ENCODE data around the gene LLCFC1. TPM values are rescaled to one million over a fixed set of nuclear protein-coding genes. Genes with fewer than 3 reads are reported as not detected.

The LLCFC1 gene
- total and polyA plus RNA-seq, 7 experiments from 2014 or later, result 0.76 TPM; not detected in 6

- no peak for ATAC-seq
- CTCF ChIA-PET, result no interaction called here
- peaks cover 14 to 33% (median 28%) of the 10 kb centered on the region in 5 donors for H3K27me3 Mint-ChIP-seq
Observed at GRCh38 chr7:142961595-142961972, 22.3 kb downstream of the LLCFC1 start.

DNA sequence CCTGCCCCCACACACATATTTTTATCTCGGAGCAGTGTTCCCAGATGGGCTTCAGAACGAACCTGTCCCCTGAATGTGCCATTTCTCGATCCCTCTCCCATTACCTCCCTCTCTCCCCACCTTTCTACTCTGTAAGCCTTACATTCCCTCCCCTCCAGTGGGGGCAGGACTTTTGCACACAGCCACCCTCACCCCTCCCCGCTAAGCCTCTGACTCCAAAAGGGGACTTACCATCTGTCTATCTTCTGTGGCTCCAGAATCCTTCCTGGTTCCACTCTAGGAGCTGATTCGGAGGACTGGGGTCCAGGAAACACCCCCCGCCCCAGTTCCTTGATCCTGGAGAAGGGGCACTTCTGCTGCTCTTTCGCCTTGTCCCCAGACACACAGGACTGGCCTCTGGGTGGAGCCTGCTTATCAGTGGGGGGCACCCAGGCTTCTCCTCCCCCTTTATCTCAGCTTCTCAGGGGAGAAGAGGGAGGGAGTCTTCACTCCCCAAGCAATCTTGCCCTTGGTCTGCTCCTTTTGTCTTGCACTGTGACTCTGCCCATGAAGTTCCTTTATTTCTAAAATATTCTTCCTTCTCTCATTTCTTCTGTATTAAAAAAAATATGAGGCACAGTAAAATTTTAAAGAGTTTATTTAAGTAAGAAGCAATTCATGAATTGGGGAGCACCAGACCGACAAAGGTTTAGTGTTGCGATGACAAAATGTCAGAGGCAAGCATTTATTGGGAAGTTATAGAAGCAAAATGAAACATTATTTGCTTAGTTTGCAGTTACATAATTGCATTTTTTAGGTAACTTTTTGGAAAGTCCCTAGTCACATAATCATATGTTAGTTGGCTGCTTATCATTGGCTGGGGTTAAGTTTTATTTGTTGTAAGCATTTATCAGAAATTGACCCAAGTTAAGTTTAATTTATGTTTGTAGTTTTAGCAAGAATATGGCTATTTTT is 23.0 kb downstream of the LLCFC1 start, which contains the start of gene KEL:
KEL (minus strand) TSS at position 391 of the 954 bp plus-strand sequence; CDS start at position 234, 157 bp downstream.
- no peak within 1 kb of the TSS for H3K4me3 Mint-ChIP-seq

More at GRCh38 chr7:142961595-142961972, 22.3 kb downstream of the LLCFC1 start:
- Histone ChIP-seq H3K9me3 (ENCODE audit: control insufficient read depth in 2 of 3, low read length in 3 of 3) (no peaks in the 10 kb centered on the region), H3K36me3 (ENCODE audit: control insufficient read depth in 2 of 3, insufficient read depth in 3 of 3, low read length in 3 of 3) (no peaks in the 10 kb centered on the region), H3K4me1 (ENCODE audit: control insufficient read depth in 2 of 2, insufficient read depth in 2 of 2, low read length in 2 of 2) (no peaks in the 10 kb centered on the region), H3K27ac (ENCODE audit: low read depth, low read length) (no peak overlapping the region), H3K27me3 (ENCODE audit: control insufficient read depth in 2 of 2, insufficient read depth in 2 of 2, low read length in 2 of 2) (no peaks in the 10 kb centered on the region), H3K4me3 (ENCODE audit: low read length) (no peak overlapping the region)
- peaks cover 0 to 4% (median 1%) of the 10 kb centered on the region in 11 donors for H3K9me3 Mint-ChIP-seq
- H3K27ac Mint-ChIP-seq, result no peak overlapping the region
- POLR2A ChIA-PET, result no interaction called here
- H3K36me3 Mint-ChIP-seq, result peaks cover 0 to 3% (median under 1%) of the 10 kb centered on the region in 5 donors
- intact Hi-C loops (cut with micrococcal nuclease), result no loop called here
- H3K4me3 Mint-ChIP-seq, result no peak overlapping the region
- DNase-seq, result no peak
- peaks cover 0 to 2% (median 0%) of the 10 kb centered on the region in 7 donors for H3K4me1 Mint-ChIP-seq

GRCh38 chr7:142962991-142963390 is 23.7 kb downstream of the LLCFC1 start:
- Histone ChIP-seq H3K4me3 (ENCODE audit: low read length) (no peak overlapping the region), H3K36me3 (ENCODE audit: control insufficient read depth in 2 of 3, insufficient read depth in 3 of 3, low read length in 3 of 3) (no peaks in the 10 kb centered on the region), H3K4me1 (ENCODE audit: control insufficient read depth in 2 of 2, insufficient read depth in 2 of 2, low read length in 2 of 2) (no peaks in the 10 kb centered on the region), H3K27me3 (ENCODE audit: control insufficient read depth in 2 of 2, insufficient read depth in 2 of 2, low read length in 2 of 2) (peaks cover 0 to 4% of the 10 kb centered on the region in 2 donors), H3K9me3 (ENCODE audit: control insufficient read depth in 2 of 3, low read length in 3 of 3) (no peaks in the 10 kb centered on the region), H3K27ac (ENCODE audit: low read depth, low read length) (no peak overlapping the region)
- CTCF ChIA-PET, result no interaction called here
- H3K9me3 Mint-ChIP-seq, result no peaks in the 10 kb centered on the region
- H3K4me1 Mint-ChIP-seq, result peaks cover 0 to 2% (median 0%) of the 10 kb centered on the region in 7 donors
- intact Hi-C loops (cut with micrococcal nuclease), result no loop called here
- H3K4me3 Mint-ChIP-seq, result no peak overlapping the region
- DNase-seq, result no peak
- H3K27me3 Mint-ChIP-seq, result peaks cover 21 to 43% (median 26%) of the 10 kb centered on the region in 5 donors
- ATAC-seq, result no peak
- H3K27ac Mint-ChIP-seq, result no peak overlapping the region
- no peaks in the 10 kb centered on the region for H3K36me3 Mint-ChIP-seq
- POLR2A ChIA-PET, result no interaction called here

More for the DNA sequence above, 23.0 kb downstream of the LLCFC1 start, which contains the start of gene KEL:
- intact Hi-C loops (cut with micrococcal nuclease), result no loop called here
- POLR2A ChIA-PET, result no interaction called here
- Histone ChIP-seq H3K27ac (ENCODE audit: low read depth, low read length) (no peak within 1 kb of the TSS), H3K4me3 (ENCODE audit: low read length) (no peak within 1 kb of the TSS), H3K27me3 (ENCODE audit: control insufficient read depth in 2 of 2, insufficient read depth in 2 of 2, low read length in 2 of 2) (peaks cover 0 to 1% of the 10 kb centered on the region in 2 donors), H3K36me3 (ENCODE audit: control insufficient read depth in 2 of 3, insufficient read depth in 3 of 3, low read length in 3 of 3) (no peaks in the 10 kb centered on the region), H3K4me1 (ENCODE audit: control insufficient read depth in 2 of 2, insufficient read depth in 2 of 2, low read length in 2 of 2) (no peaks in the 10 kb centered on the region), H3K9me3 (ENCODE audit: control insufficient read depth in 2 of 3, low read length in 3 of 3) (no peaks in the 10 kb centered on the region)
- no peaks in the 10 kb centered on the region for H3K36me3 Mint-ChIP-seq
- H3K9me3 Mint-ChIP-seq, result peaks cover 0 to under 1% (median 0%) of the 10 kb centered on the region in 11 donors
- ATAC-seq (no peak), DNase-seq (no peak)
- peaks cover 20 to 37% (median 26%) of the 10 kb centered on the region in 5 donors for H3K27me3 Mint-ChIP-seq
- no peak within 1 kb of the TSS for H3K27ac Mint-ChIP-seq
- H3K4me1 Mint-ChIP-seq, result peaks cover 0 to 2% (median 0%) of the 10 kb centered on the region in 7 donors
- CTCF ChIA-PET, result no interaction called here

GRCh38 chr7:142963993-142964392 is 24.7 kb downstream of the LLCFC1 start:
- intact Hi-C loops (cut with micrococcal nuclease), result no loop called here
- H3K4me1 ChIP-seq (ENCODE audit: control insufficient read depth in 2 of 2, insufficient read depth in 2 of 2, low read length in 2 of 2), result no peaks in the 10 kb centered on the region
- Mint-ChIP-seq H3K4me3 (no peak overlapping the region), H3K9me3 (no peaks in the 10 kb centered on the region), H3K27me3 (peaks cover 26 to 52% (median 33%) of the 10 kb centered on the region in 5 donors), H3K36me3 (no peaks in the 10 kb centered on the region), H3K4me1 (peaks cover 0 to 2% (median 0%) of the 10 kb centered on the region in 7 donors), H3K27ac (no peak overlapping the region)
- H3K27me3 ChIP-seq (ENCODE audit: control insufficient read depth in 2 of 2, insufficient read depth in 2 of 2, low read length in 2 of 2), result peaks cover 0 to 4% of the 10 kb centered on the region in 2 donors
- no peak for ATAC-seq
- H3K9me3 ChIP-seq (ENCODE audit: control insufficient read depth in 2 of 3, low read length in 3 of 3), result no peaks in the 10 kb centered on the region
- H3K4me3 ChIP-seq (ENCODE audit: low read length), result no peak overlapping the region
- POLR2A ChIA-PET, result no interaction called here
- DNase-seq, result no peak
- H3K27ac ChIP-seq (ENCODE audit: low read depth, low read length), result no peak overlapping the region
- CTCF ChIA-PET, result no interaction called here
- no peaks in the 10 kb centered on the region for H3K36me3 ChIP-seq (ENCODE audit: control insufficient read depth in 2 of 3, insufficient read depth in 3 of 3, low read length in 3 of 3)

- no peaks in the 10 kb centered on the region for H3K36me3 Mint-ChIP-seq
Observed at GRCh38 chr7:142964502-142965246, 25.4 kb downstream of the LLCFC1 start.

DNA sequence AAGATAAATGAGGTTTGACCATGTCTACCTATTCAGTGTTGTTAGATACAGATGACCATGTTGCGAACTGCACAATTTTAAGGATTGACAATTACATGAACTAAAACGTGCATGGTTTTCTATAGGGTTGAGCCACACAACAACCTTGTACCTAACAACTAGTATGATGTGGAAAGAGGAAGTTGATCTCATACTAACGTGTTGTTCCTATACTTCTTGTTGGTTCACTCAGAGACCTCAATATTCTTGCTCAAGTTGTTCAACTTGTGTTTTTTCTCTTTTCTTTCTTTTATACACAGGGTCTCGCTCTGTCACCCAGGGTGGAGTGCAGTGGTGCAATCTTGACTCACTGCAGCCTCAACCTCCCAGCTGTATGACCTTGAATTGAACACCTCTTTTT is 28.9 kb downstream of the LLCFC1 start:
- peaks cover 0 to 1% (median 0%) of the 10 kb centered on the region in 11 donors for H3K9me3 Mint-ChIP-seq
- Histone ChIP-seq H3K27me3 (ENCODE audit: control insufficient read depth in 2 of 2, insufficient read depth in 2 of 2, low read length in 2 of 2) (peaks cover 0 to 7% of the 10 kb centered on the region in 2 donors), H3K4me1 (ENCODE audit: control insufficient read depth in 2 of 2, insufficient read depth in 2 of 2, low read length in 2 of 2) (no peaks in the 10 kb centered on the region), H3K27ac (ENCODE audit: low read depth, low read length) (no peak overlapping the region), H3K4me3 (ENCODE audit: low read length) (no peak overlapping the region), H3K36me3 (ENCODE audit: control insufficient read depth in 2 of 3, insufficient read depth in 3 of 3, low read length in 3 of 3) (no peaks in the 10 kb centered on the region), H3K9me3 (ENCODE audit: control insufficient read depth in 2 of 3, low read length in 3 of 3) (no peaks in the 10 kb centered on the region)
- ChIA-PET POLR2A (interaction anchor here (0.5 kb wide), 1 partner anchor 200 kb away, joined by 3 read pairs; no protein-coding TSS in a partner anchor), CTCF (no interaction called here)
- H3K27me3 Mint-ChIP-seq, result peaks cover 21 to 46% (median 40%) of the 10 kb centered on the region in 5 donors
- peaks cover 0 to 2% (median 0%) of the 10 kb centered on the region in 7 donors for H3K4me1 Mint-ChIP-seq
- DNase-seq (no peak), ATAC-seq (no peak)
- no peak overlapping the region for H3K27ac Mint-ChIP-seq
- H3K4me3 Mint-ChIP-seq, result no peak overlapping the region
- intact Hi-C loops (cut with micrococcal nuclease), result no loop called here
- no peaks in the 10 kb centered on the region for H3K36me3 Mint-ChIP-seq

More at GRCh38 chr7:142964502-142965246, 25.4 kb downstream of the LLCFC1 start:
- DNase-seq (no peak), ATAC-seq (no peak)
- Mint-ChIP-seq H3K9me3 (no peaks in the 10 kb centered on the region), H3K4me1 (peaks cover 0 to 2% (median 0%) of the 10 kb centered on the region in 7 donors), H3K27me3 (peaks cover 28 to 46% (median 33%) of the 10 kb centered on the region in 5 donors), H3K4me3 (no peak overlapping the region), H3K27ac (no peak overlapping the region)
- H3K4me1 ChIP-seq (ENCODE audit: control insufficient read depth in 2 of 2, insufficient read depth in 2 of 2, low read length in 2 of 2), result no peaks in the 10 kb centered on the region
- H3K27me3 ChIP-seq (ENCODE audit: control insufficient read depth in 2 of 2, insufficient read depth in 2 of 2, low read length in 2 of 2), result peaks cover 0 to 4% of the 10 kb centered on the region in 2 donors
- H3K36me3 ChIP-seq (ENCODE audit: control insufficient read depth in 2 of 3, insufficient read depth in 3 of 3, low read length in 3 of 3), result no peaks in the 10 kb centered on the region
- H3K27ac ChIP-seq (ENCODE audit: low read depth, low read length), result no peak overlapping the region
- POLR2A ChIA-PET, result no interaction called here
- no peaks in the 10 kb centered on the region for H3K9me3 ChIP-seq (ENCODE audit: control insufficient read depth in 2 of 3, low read length in 3 of 3)
- no peak overlapping the region for H3K4me3 ChIP-seq (ENCODE audit: low read length)
- intact Hi-C loops (cut with micrococcal nuclease), result no loop called here
- CTCF ChIA-PET, result interaction anchor here (0.7 kb wide), 2 partner anchors 37 to 227 kb away, joined by 3 read pairs; no protein-coding TSS in a partner anchor
